Upper lobe of left lung (tissue), 6 donors: ENCODE data around the gene CD164L2. TPM values are rescaled to one million over a fixed set of nuclear protein-coding genes. Genes with fewer than 3 reads are reported as not detected.

ENCODE experiments used
- ATAC-seq, 2 donors: fragments of 200-7000 bp; cut with Tn5 transposase; one replicate each; pipeline ENCODE4 v1.9.1; 2022; ENCODE audit warnings: mild to moderate bottlenecking in 2 of 2, moderate library complexity in 2 of 2; ENCODE audit not compliant: low FRiP score in 2 of 2
- DNase-seq, 2 donors: peaks; one replicate each; pipeline ENCODE4 v3.0.0-alpha.2; 2019 to 2020
- H3K27ac ChIP-seq, 4 donors: fragments of 200-600 bp; sonication (generic); one replicate each; pipeline ENCODE4 v1.5.1; 2016 to 2019
- H3K27me3 ChIP-seq, 4 donors: fragments of 200-600 bp; sonication (generic); one replicate each; pipeline ENCODE4 v1.5.1; 2017 to 2019
- H3K36me3 ChIP-seq, 4 donors: fragments of 200-600 bp; sonication (generic); one replicate each; pipeline ENCODE4 v1.5.1; 2016 to 2019
- H3K4me1 ChIP-seq, 4 donors: fragments of 200-600 bp; sonication (generic); one replicate each; pipeline ENCODE4 v1.5.1; 2018 to 2019
- H3K4me3 ChIP-seq, 4 donors: fragments of 200-600 bp; sonication (generic); one replicate each; pipeline ENCODE4 v1.5.1; 2017 to 2019; ENCODE audit warnings: mild to moderate bottlenecking in 2 of 4, moderate library complexity in 1 of 4
- H3K9me3 ChIP-seq, 4 donors: fragments of 200-600 bp; sonication (generic); one replicate each; pipeline ENCODE4 v1.5.1; 2018 to 2019
- EP300 ChIP-seq, 4 donors: sonication (generic); formaldehyde crosslinking; IDR thresholded peaks; one replicate each; pipeline ENCODE4 v1.5.1; 2017; ENCODE audit warnings: antibody characterized with exemption in 4 of 4, control low read depth in 2 of 4
- POLR2A ChIP-seq, 4 donors: fragments of 450-650 bp; IDR thresholded peaks; one replicate each; pipeline ENCODE4 v1.5.1; 2016 to 2017; ENCODE audit warnings: antibody characterized with exemption in 4 of 4, mild to moderate bottlenecking in 2 of 4
- POLR2AphosphoS5 ChIP-seq, 2 donors: sonication (generic); formaldehyde crosslinking; IDR thresholded peaks; one replicate each; pipeline ENCODE4 v1.5.1; 2017; ENCODE audit warnings: antibody characterized with exemption in 2 of 2
- WGBS, 2 donors: methylation state at CpG; one replicate each; pipeline ENCODE4 v1.1.5; 2017 to 2018; 5-methylcytosine and 5-hydroxymethylcytosine counted together
- total RNA-seq, 6 donors: library from RNA; depleted of rRNA in 4 of 6; stranded (reverse); fragments of >200 nt in 4 of 6; gene quantifications; one replicate each; pipeline versions ENCODE4 v1.1.0 to v1.2.1, GENCODE V29; 2016 to 2021
- TF ChIP-seq, protein P1 (sequence below), 6 experiments: fragments of 450-650 bp in 4 of 6; fragments of 200-600 bp in 2 of 6; sonication (generic) in 2 of 6; IDR thresholded peaks; one replicate each; pipeline ENCODE4 v1.5.1; 2016 to 2019; ENCODE audit warnings: antibody characterized with exemption in 6 of 6
- donor health status: DM: no; HTN: no; CAD: no; lungs with moderate emphysema.
- donor health status: DM: no; HTN: yes; CAD: no; lungs with severe emphysema.

CD164L2 gene
- total RNA-seq, 6 donors from 2014 or later, result 2.3 to 12.3 (median 5.5) TPM

DNA sequence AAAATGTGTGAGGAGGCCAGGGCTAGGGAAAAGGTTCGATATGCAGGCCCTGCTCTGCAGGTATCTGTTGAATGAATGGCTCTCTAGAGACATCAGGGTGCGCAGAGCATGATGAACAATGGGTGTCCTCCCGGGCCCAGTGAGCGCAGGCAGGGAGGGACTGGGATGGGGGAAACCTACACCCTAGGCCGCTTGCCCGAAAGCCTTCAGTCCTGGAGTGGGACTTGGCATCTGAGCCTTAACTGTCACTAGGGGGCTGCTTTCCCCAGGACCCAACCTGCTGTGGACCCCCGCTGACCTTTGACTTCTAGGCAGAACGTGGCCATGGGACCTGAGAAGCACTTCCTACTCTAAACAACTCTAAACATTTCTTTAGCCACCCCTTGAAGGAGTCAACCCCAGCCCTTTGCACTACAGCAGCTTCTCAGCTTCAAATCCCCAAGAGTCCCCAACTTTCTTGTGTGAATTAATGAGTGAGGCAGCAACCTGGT, 15.9 kb downstream of the CD164L2 start:
- no peaks in the 10 kb centered on the region for H3K9me3 ChIP-seq
- H3K27me3 ChIP-seq, result no peaks in the 10 kb centered on the region
- WGBS, 2 donors, result 27 to 41% methylated on average over 5 to 8 of the region's 8 CpGs
- DNase-seq (no peak), ATAC-seq (no peak)
- H3K27ac ChIP-seq, result peak overlapping the region; percentile 93 to 98 (median 98)
- TF ChIP-seq POLR2A (IDR thresholded peaks at IDR 0.05) (no peak), EP300 (IDR thresholded peaks at IDR 0.05) (no peak)
- H3K4me3 ChIP-seq, result peak overlapping the region in 3 of 4 donors; percentile 59 to 92 (median 84)
- H3K36me3 ChIP-seq, result peaks cover 11 to 42% (median 24%) of the 10 kb centered on the region in 4 donors
- peaks cover 42 to 49% (median 45%) of the 10 kb centered on the region in 4 donors for H3K4me1 ChIP-seq

GRCh38 chr1:27366411-27367159, 16.5 kb downstream of the CD164L2 start, which contains the start of gene MAP3K6:
Gene MAP3K6 (minus strand): TSS chr1:27366961. CDS start chr1:27366597, 364 bp downstream.
- ATAC-seq, result peak; percentile 88 to 92
- Histone ChIP-seq H3K9me3 (no peaks in the 10 kb centered on the region), H3K27ac (peak within 1 kb of the TSS; percentile 93 to 98 (median 98)), H3K36me3 (peaks cover 11 to 48% (median 30%) of the 10 kb centered on the region in 4 donors), H3K27me3 (no peaks in the 10 kb centered on the region), H3K4me3 (peak within 1 kb of the TSS; percentile 59 to 92 (median 78)), H3K4me1 (peaks cover 42 to 49% (median 45%) of the 10 kb centered on the region in 4 donors)
- peak; percentile 94 to 95 for DNase-seq
- TF ChIP-seq, protein P1, sequence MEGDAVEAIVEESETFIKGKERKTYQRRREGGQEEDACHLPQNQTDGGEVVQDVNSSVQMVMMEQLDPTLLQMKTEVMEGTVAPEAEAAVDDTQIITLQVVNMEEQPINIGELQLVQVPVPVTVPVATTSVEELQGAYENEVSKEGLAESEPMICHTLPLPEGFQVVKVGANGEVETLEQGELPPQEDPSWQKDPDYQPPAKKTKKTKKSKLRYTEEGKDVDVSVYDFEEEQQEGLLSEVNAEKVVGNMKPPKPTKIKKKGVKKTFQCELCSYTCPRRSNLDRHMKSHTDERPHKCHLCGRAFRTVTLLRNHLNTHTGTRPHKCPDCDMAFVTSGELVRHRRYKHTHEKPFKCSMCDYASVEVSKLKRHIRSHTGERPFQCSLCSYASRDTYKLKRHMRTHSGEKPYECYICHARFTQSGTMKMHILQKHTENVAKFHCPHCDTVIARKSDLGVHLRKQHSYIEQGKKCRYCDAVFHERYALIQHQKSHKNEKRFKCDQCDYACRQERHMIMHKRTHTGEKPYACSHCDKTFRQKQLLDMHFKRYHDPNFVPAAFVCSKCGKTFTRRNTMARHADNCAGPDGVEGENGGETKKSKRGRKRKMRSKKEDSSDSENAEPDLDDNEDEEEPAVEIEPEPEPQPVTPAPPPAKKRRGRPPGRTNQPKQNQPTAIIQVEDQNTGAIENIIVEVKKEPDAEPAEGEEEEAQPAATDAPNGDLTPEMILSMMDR (IDR thresholded peaks at IDR 0.05), result peak; percentile 20 to 55 (median 49)
- TF ChIP-seq POLR2A (IDR thresholded peaks at IDR 0.05) (peak in 3 of 4 donors; percentile 71 to 88 (median 88)), POLR2AphosphoS5 (IDR thresholded peaks at IDR 0.05) (peak; percentile 92 to 93), EP300 (IDR thresholded peaks at IDR 0.05) (peak in 2 of 4 donors; percentile 90 to 95)
- WGBS, 2 donors, result 0 to 2% methylated on average over 8 to 33 of the region's 67 CpGs

DNA sequence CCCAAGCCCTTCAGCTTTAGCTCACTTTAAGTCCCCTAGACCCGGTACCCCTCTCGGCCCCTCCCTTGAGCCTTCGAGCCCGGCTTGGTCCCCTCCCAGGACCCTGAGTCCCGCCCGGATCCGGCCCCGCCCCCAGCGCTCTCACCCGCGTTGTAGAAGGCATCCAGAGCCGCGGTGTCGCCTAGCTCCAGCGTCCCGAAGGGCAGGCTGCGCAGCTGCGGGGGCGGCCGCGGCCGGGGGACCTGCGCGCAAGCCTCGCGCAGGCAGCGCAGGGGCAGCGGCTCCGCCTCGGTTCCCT, 17.1 kb downstream of the CD164L2 start:
- ATAC-seq (peak; percentile 70 to 75), DNase-seq (peak; percentile 88 to 98)
- Histone ChIP-seq H3K4me1 (peaks cover 42 to 49% (median 45%) of the 10 kb centered on the region in 4 donors), H3K4me3 (peak overlapping the region; percentile 51 to 92 (median 72)), H3K27ac (peak overlapping the region; percentile 93 to 98 (median 98)), H3K9me3 (no peaks in the 10 kb centered on the region), H3K36me3 (peaks cover 12 to 52% (median 35%) of the 10 kb centered on the region in 4 donors), H3K27me3 (no peaks in the 10 kb centered on the region)
- WGBS, 2 donors, result 0 to 1% methylated on average over 6 to 30 of the region's 30 CpGs
- peak in 1 of 4 donors; percentile 16 for TF ChIP-seq POLR2A (IDR thresholded peaks at IDR 0.05)
- peak; percentile 46 to 62 for TF ChIP-seq POLR2AphosphoS5 (IDR thresholded peaks at IDR 0.05)
- TF ChIP-seq, protein P1 (IDR thresholded peaks at IDR 0.05), result no peak
- no peak for TF ChIP-seq EP300 (IDR thresholded peaks at IDR 0.05)

GRCh38 chr1:27365372-27366112, 17.6 kb downstream of the CD164L2 start:
- no peaks in the 10 kb centered on the region for H3K9me3 ChIP-seq
- no peaks in the 10 kb centered on the region for H3K27me3 ChIP-seq
- H3K27ac ChIP-seq, result peak overlapping the region; percentile 93 to 98 (median 98)
- H3K4me3 ChIP-seq, result peak overlapping the region; percentile 51 to 92 (median 72)
- 2% methylated on average over 35 to 37 of the region's 40 CpGs for WGBS, 2 donors
- H3K4me1 ChIP-seq, result peaks cover 46 to 53% (median 50%) of the 10 kb centered on the region in 4 donors
- TF ChIP-seq POLR2A (IDR thresholded peaks at IDR 0.05) (peak in 3 of 4 donors; percentile 12 to 51 (median 37)), EP300 (IDR thresholded peaks at IDR 0.05) (no peak), POLR2AphosphoS5 (IDR thresholded peaks at IDR 0.05) (peak in 1 of 2 donors; percentile 68)
- TF ChIP-seq, protein P1 (IDR thresholded peaks at IDR 0.05), result no peak
- ATAC-seq (peak; percentile 87 to 88), DNase-seq (peak; percentile 91 to 95)
- peaks cover 17 to 52% (median 40%) of the 10 kb centered on the region in 4 donors for H3K36me3 ChIP-seq
